ENCODE results near the gene JAKMIP1. TPM values are rescaled to one million over a fixed set of nuclear protein-coding genes. Genes with fewer than 3 reads are reported as not detected.
A peak's percentile ranks its signal among the peaks of the same experiment; 100 is the strongest.

The JAKMIP1 gene
- total RNA-seq, 1 experiment from 2014 or later: not detected

DNA sequence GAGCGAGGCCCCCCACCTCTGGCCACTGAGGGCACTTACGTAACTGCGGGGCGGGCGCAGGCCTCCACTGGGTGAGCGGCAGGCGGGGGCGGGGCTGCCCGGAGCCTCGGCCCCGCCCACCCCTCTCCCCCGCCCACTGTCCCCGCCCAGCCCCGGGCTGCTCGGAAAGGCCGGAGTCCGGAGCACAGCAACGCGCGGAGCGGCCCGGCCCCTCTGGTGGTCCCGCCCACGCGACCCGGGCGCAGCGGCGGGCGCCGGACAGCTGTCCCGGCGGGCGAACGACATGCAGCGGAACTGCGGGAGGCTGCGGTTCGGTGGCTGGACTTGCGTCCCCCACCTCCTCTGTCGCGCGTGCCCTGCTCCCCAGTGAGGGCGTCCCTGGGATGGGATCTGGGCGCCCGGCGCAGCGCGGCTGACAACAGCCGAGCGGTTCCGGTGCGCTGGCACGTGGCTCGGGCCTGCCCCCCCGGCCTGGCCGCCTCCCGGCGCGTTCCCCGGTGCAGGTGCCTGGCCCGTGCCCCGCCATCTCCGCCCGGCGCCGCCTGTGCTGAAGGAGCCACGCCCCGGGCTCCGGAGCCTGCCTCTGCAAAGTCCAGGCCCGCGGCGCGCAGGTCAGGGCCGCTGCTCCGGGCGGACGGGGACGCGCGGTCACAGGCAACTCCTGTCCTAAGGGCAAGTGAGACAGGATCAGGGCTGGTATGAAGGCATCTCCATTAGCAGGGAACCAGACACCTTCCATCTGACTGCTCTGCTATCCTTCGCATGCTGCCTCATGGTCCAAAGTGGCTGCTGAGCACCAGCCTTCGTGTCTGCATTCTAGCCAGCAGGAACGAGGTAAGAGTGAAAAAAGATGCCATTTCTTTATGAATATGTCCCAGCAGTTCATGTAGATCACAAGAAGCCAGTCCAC lies 21.8 kb upstream of the JAKMIP1 start:
- Histone ChIP-seq H3K79me2 (ENCODE audit: insufficient read depth, low read length) (no peaks in the 10 kb centered on the region), H4K20me1 (ENCODE audit: insufficient read depth) (no peaks in the 10 kb centered on the region), H3K4me1 (ENCODE audit: control insufficient read depth in 1 of 2, insufficient read depth in 2 of 2, low read length in 2 of 2) (peaks cover 5 to 13% of the 10 kb centered on the region in 2 experiments; a peak in 2 of 4 replicates), H3K9ac (ENCODE audit: low read length) (peak overlapping the region; percentile 39), H2AFZ (ENCODE audit: low read depth, low read length, poor library complexity, severe bottlenecking) (no peak overlapping the region), H3K4me3 (replicated peaks in 1 of 2; ENCODE audit: low read depth in 1 of 2, low read length in 2 of 2) (peak overlapping the region; percentile 35 to 54), H3K9me3 (ENCODE audit: control insufficient read depth in 1 of 2, insufficient read depth in 1 of 2, low read depth in 1 of 2, low read length in 2 of 2) (no peaks in the 10 kb centered on the region), H3K27ac (ENCODE audit: low read depth, low read length) (peak overlapping the region; percentile 21; the same call in 1 of the 2 replicates), H3K27me3 (ENCODE audit: insufficient read depth, low read length) (peaks cover 38% of the 10 kb centered on the region), H3K36me3 (ENCODE audit: control insufficient read depth in 1 of 2, insufficient read depth in 2 of 2, low read length in 2 of 2) (no peaks in the 10 kb centered on the region), H3K9me2 (ENCODE audit: insufficient read depth) (no peaks in the 10 kb centered on the region), H3K4me2 (ENCODE audit: low read length) (peak overlapping the region; percentile 76)
- ChIA-PET POLR2A (no interaction called here), RAD21 (ENCODE audit: low non-redundant PET in 1 of 2, low total read pairs in 2 of 2, uncharacterized antibody in 2 of 2, unreplicated experiment in 2 of 2) (no interaction called here), CTCF (no interaction called here)
- ATAC-seq: peak; percentile 81
- peak; percentile 29 for DNase-seq (ENCODE audit: low read depth, low spot score)
- intact Hi-C loops (cut with micrococcal nuclease): no loop called here
- no TSS peak for BruUV-seq (replicated peaks)
- TF ChIP-seq SP1 (IDR thresholded peaks at IDR 0.05; ENCODE audit: low read depth): peak; percentile 55; the same call in 1 of the 2 replicates
- TF ChIP-seq ZFX (IDR thresholded peaks at IDR 0.05): peak; percentile 53; the same call in 1 of the 2 replicates
- TF ChIP-seq TCF7L2 (IDR thresholded peaks at IDR 0.05; ENCODE audit: borderline replicate concordance, extremely low read depth, insufficient read depth, insufficient read length): no peak
- no peak for TF ChIP-seq FOSL1 (IDR thresholded peaks at IDR 0.05; ENCODE audit: low read depth)
- peak; percentile 73 for TF ChIP-seq EGR1 (IDR thresholded peaks at IDR 0.05; ENCODE audit: low read depth)

DNA sequence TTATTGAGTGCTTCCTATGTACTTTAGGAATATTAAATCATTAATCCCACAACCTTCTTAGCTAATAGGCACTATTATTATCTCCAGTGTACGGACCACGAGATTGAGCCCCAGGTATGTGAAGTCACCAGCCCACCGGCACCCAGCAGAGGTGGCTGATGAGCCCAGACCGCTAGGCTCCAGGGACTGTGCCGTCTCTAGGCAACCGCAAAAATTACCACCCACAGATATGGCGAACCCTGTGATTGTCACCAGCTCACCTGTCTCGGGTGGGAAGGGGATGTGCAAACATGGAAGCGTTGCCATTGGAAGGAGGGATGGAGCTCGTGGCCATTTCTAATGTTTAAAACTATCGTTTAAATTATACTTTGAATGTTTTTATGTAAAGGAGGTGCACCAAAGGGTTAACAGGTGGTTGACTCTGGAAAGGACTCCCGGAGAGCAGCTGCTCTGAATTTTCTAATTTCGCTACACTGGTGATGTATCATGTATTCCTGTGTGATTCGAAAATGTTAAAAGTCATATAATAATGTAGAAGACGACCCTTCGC lies 21.0 kb upstream of the JAKMIP1 start:
- Histone ChIP-seq H3K27ac (ENCODE audit: low read depth, low read length) (no peak overlapping the region), H4K20me1 (ENCODE audit: insufficient read depth) (no peaks in the 10 kb centered on the region), H3K9ac (ENCODE audit: low read length) (no peak overlapping the region), H3K4me1 (ENCODE audit: control insufficient read depth in 1 of 2, insufficient read depth in 2 of 2, low read length in 2 of 2) (peaks cover 5 to 13% of the 10 kb centered on the region in 2 experiments; a peak in 2 of 4 replicates), H3K9me2 (ENCODE audit: insufficient read depth) (no peaks in the 10 kb centered on the region), H2AFZ (ENCODE audit: low read depth, low read length, poor library complexity, severe bottlenecking) (peak overlapping the region; percentile 70), H3K36me3 (ENCODE audit: control insufficient read depth in 1 of 2, insufficient read depth in 2 of 2, low read length in 2 of 2) (no peaks in the 10 kb centered on the region), H3K27me3 (ENCODE audit: insufficient read depth, low read length) (peaks cover 38% of the 10 kb centered on the region), H3K79me2 (ENCODE audit: insufficient read depth, low read length) (no peaks in the 10 kb centered on the region), H3K4me3 (replicated peaks in 1 of 2; ENCODE audit: low read depth in 1 of 2, low read length in 2 of 2) (peak overlapping the region in 1 of 2 experiments; percentile 15; a peak in 2 of 4 replicates), H3K4me2 (ENCODE audit: low read length) (peak overlapping the region; percentile 46; the same call in 1 of the 2 replicates), H3K9me3 (ENCODE audit: control insufficient read depth in 1 of 2, insufficient read depth in 1 of 2, low read depth in 1 of 2, low read length in 2 of 2) (no peaks in the 10 kb centered on the region)
- ChIA-PET POLR2A (no interaction called here), RAD21 (ENCODE audit: low non-redundant PET in 1 of 2, low total read pairs in 2 of 2, uncharacterized antibody in 2 of 2, unreplicated experiment in 2 of 2) (no interaction called here), CTCF (interaction anchor here (1.5 kb wide), 1 partner anchor 30 kb away, joined by 7 read pairs; no protein-coding TSS in a partner anchor)
- intact Hi-C loops (cut with micrococcal nuclease): no loop called here
- ATAC-seq (no peak), DNase-seq (ENCODE audit: low read depth, low spot score) (no peak)
- TF ChIP-seq EZH2phosphoT487 (IDR thresholded peaks at IDR 0.05; ENCODE audit: borderline replicate concordance) (no peak), CBX3 (IDR thresholded peaks at IDR 0.05; ENCODE audit: low read depth) (no peak), POLR2AphosphoS5 (IDR thresholded peaks at IDR 0.05; ENCODE audit: low read depth, low read length) (no peak), RAD21 (IDR thresholded peaks at IDR 0.05; ENCODE audit: low read depth) (no peak), CEBPB (IDR thresholded peaks at IDR 0.05; ENCODE audit: low read depth) (no peak), EZH2 (IDR thresholded peaks at IDR 0.05) (no peak), YY1 (IDR thresholded peaks at IDR 0.05; ENCODE audit: extremely low read depth, insufficient replicate concordance, low read depth, low read length) (no peak), FOSL1 (IDR thresholded peaks at IDR 0.05; ENCODE audit: low read depth) (no peak), JUND (IDR thresholded peaks at IDR 0.05) (no peak)
- TF ChIP-seq, protein P1, sequence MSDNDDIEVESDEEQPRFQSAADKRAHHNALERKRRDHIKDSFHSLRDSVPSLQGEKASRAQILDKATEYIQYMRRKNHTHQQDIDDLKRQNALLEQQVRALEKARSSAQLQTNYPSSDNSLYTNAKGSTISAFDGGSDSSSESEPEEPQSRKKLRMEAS (IDR thresholded peaks at IDR 0.05): no peak
- TF ChIP-seq, protein P2, sequence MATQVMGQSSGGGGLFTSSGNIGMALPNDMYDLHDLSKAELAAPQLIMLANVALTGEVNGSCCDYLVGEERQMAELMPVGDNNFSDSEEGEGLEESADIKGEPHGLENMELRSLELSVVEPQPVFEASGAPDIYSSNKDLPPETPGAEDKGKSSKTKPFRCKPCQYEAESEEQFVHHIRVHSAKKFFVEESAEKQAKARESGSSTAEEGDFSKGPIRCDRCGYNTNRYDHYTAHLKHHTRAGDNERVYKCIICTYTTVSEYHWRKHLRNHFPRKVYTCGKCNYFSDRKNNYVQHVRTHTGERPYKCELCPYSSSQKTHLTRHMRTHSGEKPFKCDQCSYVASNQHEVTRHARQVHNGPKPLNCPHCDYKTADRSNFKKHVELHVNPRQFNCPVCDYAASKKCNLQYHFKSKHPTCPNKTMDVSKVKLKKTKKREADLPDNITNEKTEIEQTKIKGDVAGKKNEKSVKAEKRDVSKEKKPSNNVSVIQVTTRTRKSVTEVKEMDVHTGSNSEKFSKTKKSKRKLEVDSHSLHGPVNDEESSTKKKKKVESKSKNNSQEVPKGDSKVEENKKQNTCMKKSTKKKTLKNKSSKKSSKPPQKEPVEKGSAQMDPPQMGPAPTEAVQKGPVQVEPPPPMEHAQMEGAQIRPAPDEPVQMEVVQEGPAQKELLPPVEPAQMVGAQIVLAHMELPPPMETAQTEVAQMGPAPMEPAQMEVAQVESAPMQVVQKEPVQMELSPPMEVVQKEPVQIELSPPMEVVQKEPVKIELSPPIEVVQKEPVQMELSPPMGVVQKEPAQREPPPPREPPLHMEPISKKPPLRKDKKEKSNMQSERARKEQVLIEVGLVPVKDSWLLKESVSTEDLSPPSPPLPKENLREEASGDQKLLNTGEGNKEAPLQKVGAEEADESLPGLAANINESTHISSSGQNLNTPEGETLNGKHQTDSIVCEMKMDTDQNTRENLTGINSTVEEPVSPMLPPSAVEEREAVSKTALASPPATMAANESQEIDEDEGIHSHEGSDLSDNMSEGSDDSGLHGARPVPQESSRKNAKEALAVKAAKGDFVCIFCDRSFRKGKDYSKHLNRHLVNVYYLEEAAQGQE (IDR thresholded peaks at IDR 0.05; ENCODE audit: low read depth): no peak
- no TSS peak for BruUV-seq (replicated peaks)
